T follicular helper cell (primary cell): ENCODE measurements around the gene AP2M1.

Experiments
- DNase-seq: peaks from one replicate; pipeline ENCODE4 v3.0.0-alpha.2; 2020; ENCODE audit warnings: low read depth

The AP2M1 gene

DNA sequence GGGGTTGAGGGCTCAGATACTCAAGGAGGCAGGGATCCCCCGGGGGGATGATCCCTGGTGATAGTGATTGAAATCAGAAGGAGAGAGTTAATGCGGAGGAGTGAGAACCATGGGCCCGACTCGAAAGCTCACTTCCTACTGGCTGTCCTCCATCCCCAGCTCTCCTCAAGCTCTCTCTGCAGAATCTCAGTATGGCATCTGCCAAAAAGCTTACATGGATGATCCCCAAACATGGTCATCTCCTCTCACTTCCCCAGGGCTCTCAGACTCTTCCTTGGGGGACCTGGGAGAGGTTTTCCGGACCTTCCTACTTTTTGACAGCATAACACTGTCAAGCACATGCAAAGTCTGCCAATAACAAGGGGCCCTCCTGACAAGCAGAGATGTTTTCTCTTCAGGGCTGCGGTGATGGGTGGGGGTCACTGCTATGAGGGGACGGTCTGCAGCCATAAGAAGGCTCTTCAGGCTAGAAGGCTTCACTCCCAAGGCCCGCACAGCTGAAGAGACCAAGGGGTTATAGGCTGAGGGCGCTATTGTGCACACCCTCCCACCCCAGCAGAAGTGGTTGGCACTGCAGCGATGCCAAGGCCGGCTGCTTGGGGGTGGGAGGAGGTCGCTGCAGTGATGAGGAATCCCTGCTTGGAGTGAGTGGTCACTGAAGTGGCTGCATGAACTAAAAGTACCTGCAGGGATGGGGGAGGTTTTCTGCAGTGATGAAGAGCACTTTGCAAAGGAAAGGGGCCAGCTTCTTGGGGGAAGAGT lies 53.9 kb downstream of the AP2M1 start:
- no peak for DNase-seq

GRCh38 chr3:184229394-184230080 lies 54.9 kb downstream of the AP2M1 start, which contains the start of gene VWA5B2:
Gene VWA5B2, plus strand, starts transcription at chr3:184229585. Its CDS starts 944 bp downstream, at chr3:184230529.
- DNase-seq: peak; percentile 63

GRCh38 chr3:184230081-184230602 lies 55.5 kb downstream of the AP2M1 start:
- DNase-seq: no peak

DNA sequence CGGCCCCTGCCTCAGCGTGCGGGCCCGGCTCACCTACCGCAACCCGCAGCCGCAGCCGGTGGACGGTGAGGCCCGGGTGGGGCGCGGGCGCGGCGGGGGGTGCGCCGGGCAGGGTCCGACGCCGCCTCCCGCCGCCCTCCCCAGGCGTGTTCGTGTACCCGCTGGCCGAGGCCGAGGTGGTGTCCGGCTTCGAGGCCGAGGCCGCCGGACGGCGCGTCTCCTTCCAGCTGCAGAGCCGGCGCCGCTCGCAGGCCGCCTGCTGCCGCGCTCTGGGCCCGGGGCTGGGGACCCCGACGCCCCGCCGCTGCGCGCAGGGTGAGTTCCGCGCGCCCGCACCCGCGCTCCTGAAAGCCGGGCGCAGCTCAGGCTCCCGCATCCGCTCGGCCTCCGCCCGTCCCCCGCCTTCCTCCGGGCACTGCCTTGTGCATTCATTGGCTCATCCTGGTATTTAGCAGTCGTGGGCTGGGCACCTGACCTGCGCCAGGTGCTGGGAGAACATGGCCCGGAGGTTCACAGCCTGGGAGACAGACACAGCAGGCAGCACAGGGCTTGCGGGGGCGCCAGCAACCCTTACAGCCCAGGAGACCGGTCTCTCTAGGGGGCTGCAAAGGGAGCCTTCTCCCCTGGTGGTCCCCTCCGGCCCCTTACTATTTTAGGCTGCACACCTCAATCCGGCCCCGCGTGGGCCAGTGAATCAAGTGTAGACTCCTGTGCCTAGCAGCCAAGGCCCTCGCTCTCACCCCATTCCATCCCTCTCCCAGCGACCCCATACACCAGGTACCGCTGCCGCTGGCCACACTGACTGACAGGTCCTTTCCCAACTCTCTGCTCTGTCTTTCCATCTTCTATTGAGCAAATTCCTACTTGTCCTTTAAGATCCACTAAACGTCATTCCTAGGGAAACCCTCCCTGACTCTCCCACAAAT lies 56.2 kb downstream of the AP2M1 start:
- no peak for DNase-seq

DNA sequence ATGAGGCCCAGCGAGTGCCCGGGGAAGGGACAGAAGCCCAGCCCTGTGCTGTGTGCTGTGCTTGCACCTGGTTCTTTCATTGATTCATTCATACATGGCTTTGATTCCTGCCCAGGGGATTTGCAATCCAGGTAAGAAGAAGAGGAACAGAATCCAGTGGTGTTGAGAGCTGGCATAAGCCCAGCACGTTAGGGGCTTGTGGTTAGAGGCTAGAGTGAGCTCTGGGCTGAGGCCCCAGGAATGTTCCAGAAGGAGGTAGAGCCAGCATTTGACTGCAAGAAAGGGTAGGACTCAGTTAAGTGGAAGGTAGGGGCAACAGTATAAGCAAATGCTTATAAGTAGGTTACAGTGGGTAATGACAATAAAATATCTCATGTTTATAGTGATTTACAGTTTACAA lies 57.0 kb downstream of the AP2M1 start:
- no peak for DNase-seq

GRCh38 chr3:184233127-184233843 lies 58.6 kb downstream of the AP2M1 start:
- no peak for DNase-seq
